Measurements from ENCODE around the gene FASTKD3. TPM values are rescaled to one million over a fixed set of nuclear protein-coding genes. Genes with fewer than 3 reads are reported as not detected.
A peak's percentile ranks its signal among the peaks of the same experiment; 100 is the strongest.

The FASTKD3 gene
- total RNA-seq, 2 donors from 2014 or later, result 1.3 to 9.1 TPM

- no peak for TF ChIP-seq POLR2A (IDR thresholded peaks at IDR 0.05)
- TF ChIP-seq, protein P1, sequence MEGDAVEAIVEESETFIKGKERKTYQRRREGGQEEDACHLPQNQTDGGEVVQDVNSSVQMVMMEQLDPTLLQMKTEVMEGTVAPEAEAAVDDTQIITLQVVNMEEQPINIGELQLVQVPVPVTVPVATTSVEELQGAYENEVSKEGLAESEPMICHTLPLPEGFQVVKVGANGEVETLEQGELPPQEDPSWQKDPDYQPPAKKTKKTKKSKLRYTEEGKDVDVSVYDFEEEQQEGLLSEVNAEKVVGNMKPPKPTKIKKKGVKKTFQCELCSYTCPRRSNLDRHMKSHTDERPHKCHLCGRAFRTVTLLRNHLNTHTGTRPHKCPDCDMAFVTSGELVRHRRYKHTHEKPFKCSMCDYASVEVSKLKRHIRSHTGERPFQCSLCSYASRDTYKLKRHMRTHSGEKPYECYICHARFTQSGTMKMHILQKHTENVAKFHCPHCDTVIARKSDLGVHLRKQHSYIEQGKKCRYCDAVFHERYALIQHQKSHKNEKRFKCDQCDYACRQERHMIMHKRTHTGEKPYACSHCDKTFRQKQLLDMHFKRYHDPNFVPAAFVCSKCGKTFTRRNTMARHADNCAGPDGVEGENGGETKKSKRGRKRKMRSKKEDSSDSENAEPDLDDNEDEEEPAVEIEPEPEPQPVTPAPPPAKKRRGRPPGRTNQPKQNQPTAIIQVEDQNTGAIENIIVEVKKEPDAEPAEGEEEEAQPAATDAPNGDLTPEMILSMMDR (IDR thresholded peaks at IDR 0.05), result no peak
- Histone ChIP-seq H3K9me3 (no peaks in the 10 kb centered on the region), H3K36me3 (replicated peaks in 1 of 2; ENCODE audit: insufficient read depth in 1 of 2, low read depth in 2 of 2) (peaks cover 4 to 12% of the 10 kb centered on the region in 2 donors), H3K4me3 (no peak overlapping the region), H3K27me3 (no peaks in the 10 kb centered on the region), H3K4me1 (peaks cover 28% of the 10 kb centered on the region), H3K27ac (no peak overlapping the region)
- 56 to 77% methylated on average over 2 of the region's 2 CpGs for WGBS, 2 donors
- ATAC-seq (no peak), DNase-seq (no peak)
- intact Hi-C loops (cut with DNase I), result no loop called here
Measured at GRCh38 chr5:7871653-7872052, 2.8 kb upstream of the FASTKD3 start.

DNA sequence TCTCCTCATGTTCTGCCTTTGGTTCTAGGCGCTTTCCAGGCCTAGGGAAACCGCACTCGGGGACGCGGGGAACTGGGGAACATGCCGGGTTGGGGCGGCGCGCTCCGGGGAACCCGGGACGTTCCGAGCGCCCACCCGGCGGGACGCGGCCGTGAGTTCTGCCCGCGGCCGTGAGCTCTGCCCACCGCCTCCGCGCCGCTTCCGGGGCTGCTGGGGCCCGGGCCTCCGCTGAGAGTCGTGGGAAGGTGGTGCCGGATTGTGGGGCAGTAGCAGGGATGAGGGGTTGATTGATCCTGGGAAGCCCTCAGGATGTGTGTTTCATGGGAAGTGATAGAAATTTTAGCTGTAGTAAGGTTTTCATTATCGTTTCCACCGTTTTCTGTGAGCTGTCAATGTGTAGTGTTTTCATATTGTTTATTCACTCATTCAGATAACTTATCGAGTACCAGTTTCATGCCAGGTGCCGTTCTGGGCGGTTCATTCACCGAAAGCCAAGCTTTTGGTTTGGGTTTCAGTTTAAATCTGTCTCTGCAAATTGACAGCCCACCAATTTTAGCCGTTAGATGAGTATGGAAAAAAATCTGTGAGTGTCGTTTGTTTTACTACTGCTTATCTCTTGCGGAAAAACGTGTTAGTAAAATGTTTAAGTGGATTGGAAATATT lies 774 bp upstream of the FASTKD3 start:
- Histone ChIP-seq H3K4me1 (peaks cover 28% of the 10 kb centered on the region), H3K9me3 (no peaks in the 10 kb centered on the region), H3K27ac (peak overlapping the region; percentile 74 to 94 (median 86)), H3K27me3 (no peaks in the 10 kb centered on the region), H3K36me3 (replicated peaks in 1 of 2; ENCODE audit: insufficient read depth in 1 of 2, low read depth in 2 of 2) (peaks cover 0 to 2% of the 10 kb centered on the region in 2 donors), H3K4me3 (peak overlapping the region; percentile 97 to 98)
- TF ChIP-seq, protein P1 (IDR thresholded peaks at IDR 0.05), result no peak
- no peak for TF ChIP-seq POLR2A (IDR thresholded peaks at IDR 0.05)
- intact Hi-C loops (cut with DNase I), result no loop called here
- 0 to 2% methylated on average over 10 to 41 of the region's 41 CpGs for WGBS, 2 donors
- peak in 3 of 4 donors; percentile 21 to 52 (median 31) for DNase-seq
- peak; percentile 57 for ATAC-seq

DNA sequence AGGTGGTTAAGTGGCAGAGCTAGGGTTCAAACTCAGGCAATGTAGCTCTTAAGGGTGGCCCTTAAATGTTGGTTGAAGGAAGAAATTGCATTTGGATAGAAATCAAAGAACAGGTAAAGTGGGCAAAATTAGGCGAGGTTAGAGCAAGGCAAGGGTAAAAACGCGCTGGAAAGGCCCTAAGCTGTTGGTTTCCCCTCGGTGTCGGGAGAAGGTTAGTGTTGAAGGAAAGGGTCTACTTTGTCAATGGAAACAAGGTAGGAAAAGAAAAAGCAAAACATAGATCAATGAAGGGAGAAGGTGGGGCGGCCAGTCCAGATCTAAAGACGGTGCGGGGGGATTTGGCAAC lies 431 bp downstream of the FASTKD3 start:
- peak overlapping the region; percentile 97 to 98 for H3K4me3 ChIP-seq
- H3K27me3 ChIP-seq, result no peaks in the 10 kb centered on the region
- ATAC-seq, result no peak
- TF ChIP-seq, protein P1 (IDR thresholded peaks at IDR 0.05), result no peak
- no peak for TF ChIP-seq POLR2A (IDR thresholded peaks at IDR 0.05)
- H3K27ac ChIP-seq, result peak overlapping the region; percentile 62 to 94 (median 86)
- H3K36me3 ChIP-seq (replicated peaks in 1 of 2; ENCODE audit: insufficient read depth in 1 of 2, low read depth in 2 of 2), result peaks cover 0 to 2% of the 10 kb centered on the region in 2 donors
- WGBS, 2 donors, result 0 to 1% methylated on average over 8 of the region's 8 CpGs
- intact Hi-C loops (cut with DNase I), result no loop called here
- no peaks in the 10 kb centered on the region for H3K9me3 ChIP-seq
- H3K4me1 ChIP-seq, result peaks cover 28% of the 10 kb centered on the region
- DNase-seq, result no peak

GRCh38 chr5:7867260-7867659 lies 1.6 kb downstream of the FASTKD3 start:
- no peaks in the 10 kb centered on the region for H3K9me3 ChIP-seq
- TF ChIP-seq POLR2A (IDR thresholded peaks at IDR 0.05), result no peak
- TF ChIP-seq, protein P1 (IDR thresholded peaks at IDR 0.05), result no peak
- intact Hi-C loops (cut with DNase I), result no loop called here
- no peak overlapping the region for H3K27ac ChIP-seq
- ATAC-seq, result no peak
- H3K36me3 ChIP-seq (replicated peaks in 1 of 2; ENCODE audit: insufficient read depth in 1 of 2, low read depth in 2 of 2), result peaks cover 0 to 4% of the 10 kb centered on the region in 2 donors
- no peaks in the 10 kb centered on the region for H3K27me3 ChIP-seq
- H3K4me3 ChIP-seq, result no peak overlapping the region
- no peak for DNase-seq
- WGBS, 2 donors, result 32 to 47% methylated on average over 3 of the region's 3 CpGs
- peaks cover 28% of the 10 kb centered on the region for H3K4me1 ChIP-seq

DNA sequence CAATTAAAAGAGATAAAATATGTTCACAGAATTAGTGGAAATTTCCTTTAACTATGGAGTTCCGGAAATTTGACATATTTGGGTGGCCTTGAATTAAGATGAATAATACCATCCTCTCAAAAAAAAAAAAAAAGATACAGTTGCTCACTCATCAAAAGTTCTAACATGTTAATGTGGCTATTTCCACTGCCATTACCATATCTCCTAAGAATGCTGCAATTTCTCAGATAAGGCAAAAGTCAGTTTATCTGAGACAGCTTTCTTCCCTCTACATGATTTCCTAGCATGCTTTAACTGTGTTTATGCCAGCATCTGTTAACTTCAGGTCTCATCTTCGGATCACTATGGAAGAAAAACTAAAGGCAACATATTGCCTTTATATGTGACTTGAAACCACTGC lies 2.6 kb downstream of the FASTKD3 start:
- Histone ChIP-seq H3K4me3 (no peak overlapping the region), H3K4me1 (peaks cover 22% of the 10 kb centered on the region), H3K27me3 (no peaks in the 10 kb centered on the region), H3K36me3 (replicated peaks in 1 of 2; ENCODE audit: insufficient read depth in 1 of 2, low read depth in 2 of 2) (peaks cover 0 to 4% of the 10 kb centered on the region in 2 donors), H3K27ac (no peak overlapping the region), H3K9me3 (no peaks in the 10 kb centered on the region)
- TF ChIP-seq, protein P1 (IDR thresholded peaks at IDR 0.05), result no peak
- TF ChIP-seq POLR2A (IDR thresholded peaks at IDR 0.05), result no peak
- ATAC-seq, result no peak
- DNase-seq, result no peak
- 84 to 85% methylated on average over 2 of the region's 2 CpGs for WGBS, 2 donors
- intact Hi-C loops (cut with DNase I), result no loop called here
